Posterior vena cava (tissue), 2 donors: Measurements from ENCODE around the gene CHPT1. TPM values are rescaled to one million over a fixed set of nuclear protein-coding genes. Genes with fewer than 3 reads are reported as not detected.

Source experiments
- DNase-seq: peaks from one replicate; pipeline ENCODE4 v3.0.0-alpha.2; 2020; ENCODE audit warnings: low spot score
- intact Hi-C, 2 donors: fragments of 100-400 bp; cut with DNase I; formaldehyde crosslinking; loops; one replicate each; pipeline versions ENCODE4 v1.14.1 to v1.14.2; 2022 to 2023
- total RNA-seq, 2 donors: library from RNA; stranded (reverse); fragmentation: NEBNext Ultra II Directional; extraction: Animal tissue kit (Norgen Biotek cat#: 25700); gene quantifications; one replicate each; pipeline ENCODE4 v1.2.1, GENCODE V29; 2021
- donor health status: DM: yes; HTN: yes; CAD: no.
- donor health status: DM: yes; HTN: yes; CAD: no.

The CHPT1 gene
- total RNA-seq, 2 donors from 2014 or later, result 45.6 to 49.1 TPM

DNA sequence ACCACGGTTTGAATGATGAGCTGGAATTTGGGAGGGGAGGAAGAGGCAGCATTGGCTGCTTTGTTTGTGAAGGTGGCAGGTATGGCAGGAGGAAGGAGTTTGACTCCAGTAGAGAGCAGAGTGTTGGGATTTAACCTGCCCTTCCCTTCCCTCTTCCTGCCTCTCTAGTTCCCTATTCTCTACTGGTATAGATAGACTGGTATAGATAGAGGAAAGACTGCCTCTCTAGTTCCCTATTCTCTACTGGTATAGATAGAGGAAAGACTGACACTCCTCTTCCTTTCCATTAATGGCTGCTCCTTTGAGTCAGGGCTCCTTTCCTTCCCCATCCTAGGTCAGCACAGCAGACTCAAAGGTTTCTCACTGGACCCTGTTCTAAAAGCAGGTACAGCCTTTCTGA, 50.3 kb downstream of the CHPT1 start:
- intact Hi-C loops, result no loop called here
- no peak for DNase-seq

GRCh38 chr12:101748907-101749306, 51.5 kb downstream of the CHPT1 start:
- intact Hi-C loops, result no loop called here
- no peak for DNase-seq

- no peak for DNase-seq
- intact Hi-C loops, result no loop called here
Observed at GRCh38 chr12:101749657-101750056, 52.2 kb downstream of the CHPT1 start.

GRCh38 chr12:101750152-101750551, 52.7 kb downstream of the CHPT1 start:
- intact Hi-C loops, result no loop called here
- no peak for DNase-seq

GRCh38 chr12:101759396-101760047, 62.1 kb downstream of the CHPT1 start:
- no peak for DNase-seq
- intact Hi-C loops, result no loop called here

GRCh38 chr12:101761350-101761749, 63.9 kb downstream of the CHPT1 start:
- intact Hi-C loops, result no loop called here
- DNase-seq, result no peak

GRCh38 chr12:101761781-101762180, 64.3 kb downstream of the CHPT1 start:
- intact Hi-C loops, result no loop called here
- no peak for DNase-seq

DNA sequence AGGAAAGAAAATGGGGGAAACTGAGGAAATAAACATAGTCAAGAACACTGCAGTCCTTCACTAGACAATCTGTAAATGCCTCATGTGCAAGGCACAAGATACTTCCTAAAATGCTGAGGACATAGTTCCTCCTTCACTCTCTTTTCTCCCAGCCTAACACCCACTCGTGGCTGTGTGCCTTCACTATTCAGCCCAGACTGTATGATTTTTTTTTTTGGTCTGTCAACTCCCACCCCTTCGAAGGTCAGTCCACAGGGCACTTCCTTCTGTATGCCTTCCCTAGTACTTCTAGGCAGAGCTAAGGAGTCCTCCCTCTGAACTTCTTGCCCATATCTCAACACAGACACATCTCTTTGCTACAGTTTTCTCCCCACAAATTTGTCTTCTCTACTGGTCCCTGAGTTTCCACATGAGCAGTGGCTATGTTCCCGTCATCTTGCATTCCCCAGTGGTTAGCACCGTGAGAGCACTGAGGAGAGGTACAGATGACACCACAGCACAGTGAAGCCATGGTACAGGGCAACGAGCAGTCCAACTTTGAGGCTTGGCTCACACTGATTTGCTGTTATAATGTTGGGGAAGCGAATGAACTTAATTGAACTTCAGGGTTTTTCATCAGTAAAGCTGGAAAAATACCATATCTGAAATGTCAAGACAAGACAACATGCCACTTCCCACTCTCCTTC, 65.9 kb downstream of the CHPT1 start:
- intact Hi-C loops, result no loop called here
- DNase-seq, result no peak

DNA sequence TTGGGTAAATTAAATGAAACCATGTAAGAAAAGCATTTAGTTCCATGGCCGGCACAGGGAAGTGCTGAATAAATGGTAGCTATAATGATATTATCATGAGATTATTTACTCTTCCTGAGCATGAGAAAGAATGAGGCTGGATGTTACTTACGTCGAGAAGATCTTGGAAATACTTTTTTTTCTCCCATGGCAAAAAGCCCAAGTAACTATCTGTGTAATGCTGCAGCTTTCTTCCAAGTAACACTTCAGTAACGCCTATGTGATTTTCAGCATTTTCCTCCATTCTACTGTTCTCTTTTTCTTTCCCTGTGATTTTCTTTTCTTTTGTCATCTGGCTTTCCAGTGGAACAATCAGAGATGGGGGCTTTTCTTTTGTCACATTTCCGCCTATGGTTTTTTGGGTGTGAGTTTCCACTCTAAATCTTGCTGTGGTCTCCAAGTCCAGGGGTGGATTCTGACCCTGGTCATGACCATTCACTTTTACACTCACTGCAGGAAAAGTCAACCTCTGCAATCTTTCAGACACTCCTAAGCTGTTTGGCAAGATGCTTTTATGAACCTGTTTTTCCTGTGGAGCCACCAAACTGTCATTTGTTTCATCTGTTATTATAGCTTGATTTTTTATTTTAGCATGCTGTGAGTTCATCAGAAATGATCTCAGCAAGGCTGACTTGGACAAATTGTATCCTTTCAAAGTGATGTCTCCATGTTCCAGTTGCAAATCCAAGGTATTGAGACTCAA, 66.8 kb downstream of the CHPT1 start:
- intact Hi-C loops, result no loop called here
- DNase-seq, result no peak

GRCh38 chr12:101767537-101767936, 70.1 kb downstream of the CHPT1 start:
- intact Hi-C loops, result no loop called here

GRCh38 chr12:101768781-101769180, 71.3 kb downstream of the CHPT1 start:
- intact Hi-C loops, result no loop called here
- no peak for DNase-seq

More at GRCh38 chr12:101767537-101767936, 70.1 kb downstream of the CHPT1 start:
- DNase-seq, result no peak

DNA sequence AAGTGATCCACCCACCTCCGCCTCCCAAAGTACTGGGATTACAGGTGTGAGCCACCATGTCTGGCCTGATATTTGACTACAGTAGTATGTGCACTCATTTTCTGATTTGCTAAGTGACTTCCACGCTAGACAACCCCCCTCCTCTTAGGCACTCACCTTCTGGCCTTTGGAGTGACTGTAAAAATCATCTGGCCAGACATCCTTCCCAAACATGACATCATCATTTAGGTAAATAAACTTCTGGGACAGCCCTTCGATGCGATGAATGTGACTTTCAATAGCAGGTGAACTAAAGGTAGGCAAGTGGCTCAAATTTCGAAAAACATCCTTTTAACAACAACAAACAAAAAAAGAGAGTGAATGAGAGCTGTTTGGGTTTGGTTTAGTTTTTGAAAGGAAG, 72.4 kb downstream of the CHPT1 start:
- intact Hi-C loops, result loop anchor here (5.0 to 10.0 kb wide), 2 partner anchors 62 to 65 kb away; partner anchors contain the start of gene GNPTAB (in 2 of the 2)
- no peak for DNase-seq

GRCh38 chr12:101772012-101772775, 74.8 kb downstream of the CHPT1 start:
- no peak for DNase-seq
- intact Hi-C loops, result loop anchor here (5.0 to 10.0 kb wide), 2 partner anchors 60 to 63 kb away; partner anchors contain the start of gene GNPTAB (in 2 of the 2)

DNA sequence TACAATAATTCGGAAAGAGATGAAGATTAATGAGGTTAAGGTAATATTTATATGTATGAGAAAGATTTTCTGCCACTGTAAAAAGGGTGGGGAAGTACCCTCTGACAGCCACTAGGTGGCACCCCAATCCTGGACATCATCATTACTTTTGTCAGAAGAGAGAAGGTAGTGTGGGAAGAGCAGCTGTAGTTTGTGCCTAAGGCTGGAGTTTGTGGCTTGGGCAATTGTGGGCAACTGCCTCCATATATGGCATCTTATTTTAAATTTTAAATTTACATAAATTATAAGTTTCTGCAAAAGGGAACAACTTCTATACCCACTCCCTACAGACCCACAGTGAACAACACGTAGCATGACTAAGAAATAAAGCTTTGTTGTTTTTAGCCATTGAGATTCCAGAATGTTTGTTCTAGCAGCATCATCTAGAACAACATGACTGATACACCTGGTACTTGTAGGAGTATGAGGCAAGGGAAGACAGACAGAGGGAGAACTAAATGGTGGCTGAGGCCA, 76.3 kb downstream of the CHPT1 start:
- DNase-seq, result peak; percentile 84
- intact Hi-C loops, result loop anchor here (5.0 to 10.0 kb wide), 2 partner anchors 59 to 61 kb away; partner anchors contain the start of gene GNPTAB (in 2 of the 2)

DNA sequence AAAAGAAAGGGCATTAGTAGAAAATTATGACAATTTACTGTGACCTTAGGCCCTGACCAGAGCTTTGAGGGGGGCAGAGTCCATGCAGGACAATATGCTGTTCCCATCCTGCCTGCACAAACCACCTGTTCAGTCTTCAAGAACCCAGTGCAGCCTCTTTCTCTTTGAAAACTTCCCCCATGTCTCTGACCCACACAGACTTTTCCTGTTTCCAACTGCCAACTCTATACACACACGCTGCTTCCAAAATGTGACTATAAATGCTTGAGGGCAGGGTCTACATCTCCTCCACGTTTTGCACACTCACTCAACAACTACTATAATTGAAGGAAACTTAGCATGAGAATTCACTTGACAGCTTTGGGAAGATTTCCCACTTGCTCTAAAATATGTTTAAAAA, 78.4 kb downstream of the CHPT1 start:
- intact Hi-C loops, result loop anchor here in 1 of 2 donors (10.0 kb wide), 1 partner anchor 59 kb away; the partner anchor contains the start of gene GNPTAB
- DNase-seq, result no peak

- no peak for DNase-seq
- intact Hi-C loops, result loop anchor here in 1 of 2 donors (10.0 kb wide), 1 partner anchor 57 kb away; the partner anchor contains the start of gene GNPTAB
Observed at GRCh38 chr12:101777485-101777884, 80.0 kb downstream of the CHPT1 start.

- intact Hi-C loops, result loop anchor here in 1 of 2 donors (10.0 kb wide), 1 partner anchor 57 kb away; the partner anchor contains the start of gene GNPTAB
- DNase-seq, result no peak
Observed at GRCh38 chr12:101777978-101778377, 80.5 kb downstream of the CHPT1 start.
